ENCODE measurements around the gene PLPPR1.

DNA sequence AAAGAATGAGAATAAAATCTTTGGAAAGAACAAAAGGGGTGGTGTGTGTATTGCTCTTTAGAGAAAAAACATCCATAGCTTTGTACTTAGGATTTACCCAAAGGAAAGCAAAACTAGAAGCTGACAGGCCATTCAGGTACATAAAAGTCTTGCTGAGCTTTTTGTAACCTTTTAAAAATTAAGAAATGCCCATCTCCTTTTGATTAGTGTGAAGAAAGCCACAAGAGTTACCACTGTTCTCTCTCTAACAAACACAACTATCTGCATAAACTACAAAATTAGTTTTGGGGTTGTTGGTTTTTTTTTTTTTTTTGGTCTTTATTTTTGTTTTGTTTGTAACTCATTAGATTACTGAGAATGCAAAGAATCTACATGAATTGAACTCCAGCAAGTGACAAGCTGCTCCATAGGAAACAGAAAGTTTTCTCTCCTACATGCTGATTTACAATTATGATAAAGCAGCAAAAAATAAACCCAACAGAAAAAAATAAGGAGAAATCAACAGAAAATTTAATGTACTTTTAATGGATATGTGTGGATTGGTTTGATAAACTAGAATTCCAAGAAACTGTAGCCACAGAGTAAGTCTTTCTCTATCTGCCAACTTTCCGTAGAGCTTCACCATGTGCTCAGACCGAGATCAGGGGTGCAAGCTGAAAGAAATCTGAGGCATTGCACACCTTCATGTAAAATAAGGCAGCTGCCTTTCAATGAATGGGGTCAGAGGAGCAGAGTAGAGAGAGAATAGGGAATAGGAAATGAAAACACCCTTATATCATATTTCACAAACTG, 344.0 kb downstream of the PLPPR1 start:
- TF ChIP-seq CTCF (IDR thresholded peaks at IDR 0.05) = no peak
- no peak for TF ChIP-seq POLR2A (IDR thresholded peaks at IDR 0.05)
